HT1080 (cell line): ENCODE data around the gene MALAT1. TPM values are rescaled to one million over a fixed set of nuclear protein-coding genes. Genes with fewer than 3 reads are reported as not detected.

Source experiments
- DNase-seq: peaks from one replicate; pipeline ENCODE4 v3.0.0-alpha.2; 2015; ENCODE audit warnings: low read depth
- small RNA-seq: library from RNA; depleted of rRNA; stranded (forward); fragments of <200 nt; gene quantifications from one replicate; pipeline ENCODE3, GENCODE V24; 2014
- total RNA-seq: library from RNA; depleted of rRNA; stranded (reverse); fragments of >200 nt; shearing (Covaris generic); gene quantifications from 2 replicates; pipeline ENCODE4 v1.2.3, GENCODE V29; 2014; rRNA removed

The MALAT1 gene
- total RNA-seq, 1 experiment from 2014 or later = 571 TPM

GRCh38 chr11:65554842-65555430, 56.1 kb downstream of the MALAT1 start:
- DNase-seq = no peak

- DNase-seq = peak; percentile 97
Measured at GRCh38 chr11:65555693-65556231, 56.9 kb downstream of the MALAT1 start.

Small RNA genes within 50 kb of the gene (small RNA-seq; reads per million reads assigned to genes)
- gene RF01684 = not detected

Other genes with a start within 250 kb of the MALAT1 start
- 21.4 and 24.2 TPM in 2 replicates for gene POLA2, start 237.1 kb upstream of the MALAT1 start, total RNA-seq
- gene CDC42EP2, start 184.2 kb upstream of the MALAT1 start, total RNA-seq = 35.3 and 42.7 TPM in 2 replicates
- 43.7 and 50.8 TPM in 2 replicates for gene DPF2, start 165.2 kb upstream of the MALAT1 start, total RNA-seq
- gene TIGD3, start 144.3 kb upstream of the MALAT1 start, total RNA-seq = 0.40 and 0.51 TPM in 2 replicates
- 1.4 and 1.9 TPM in 2 replicates for gene SLC25A45, start 116.4 kb upstream of the MALAT1 start, total RNA-seq
- gene FRMD8, start 112.4 kb upstream of the MALAT1 start, total RNA-seq = 26.4 and 32.1 TPM in 2 replicates
- 7.9 and 12.9 TPM in 2 replicates for gene NEAT1, start 76.2 kb upstream of the MALAT1 start, total RNA-seq
- 66.6 and 67.0 TPM in 2 replicates for gene SCYL1, start 26.0 kb downstream of the MALAT1 start, total RNA-seq
- gene LTBP3, start 59.3 kb downstream of the MALAT1 start, total RNA-seq = 6.2 and 6.5 TPM in 2 replicates
- 137 and 145 TPM in 2 replicates for gene ZNRD2, start 71.4 kb downstream of the MALAT1 start, total RNA-seq
- gene FAM89B, start 73.5 kb downstream of the MALAT1 start, total RNA-seq = 34.6 and 45.1 TPM in 2 replicates
- 65.5 and 74.4 TPM in 2 replicates for gene EHBP1L1, start 77.0 kb downstream of the MALAT1 start, total RNA-seq
- gene KCNK7, start 96.8 kb downstream of the MALAT1 start, total RNA-seq = not detected in 2 replicates
- 43.7 and 60.3 TPM in 2 replicates for gene MAP3K11, start 115.2 kb downstream of the MALAT1 start, total RNA-seq
- gene PCNX3, start 116.7 kb downstream of the MALAT1 start, total RNA-seq = 41.8 and 53.5 TPM in 2 replicates
- gene SIPA1, start 139.1 kb downstream of the MALAT1 start, total RNA-seq = 19.2 and 21.7 TPM in 2 replicates
- gene RELA, start 163.9 kb downstream of the MALAT1 start, total RNA-seq = 31.7 and 55.4 TPM in 2 replicates
- 64.0 and 80.6 TPM in 2 replicates for gene KAT5, start 213.2 kb downstream of the MALAT1 start, total RNA-seq
- gene RNASEH2C, start 221.8 kb downstream of the MALAT1 start, total RNA-seq = 29.8 and 39.7 TPM in 2 replicates